Suprapubic skin (tissue), 4 donors: ENCODE measurements around the gene FFAR4. TPM values are rescaled to one million over a fixed set of nuclear protein-coding genes. Genes with fewer than 3 reads are reported as not detected.

Experiments
- DNase-seq, 2 donors: peaks; one replicate each; pipeline ENCODE4 v3.0.0-alpha.2; 2019; ENCODE audit warnings: low spot score in 2 of 2
- H3K27ac ChIP-seq: fragments of 200-600 bp; sonication (generic); one replicate; pipeline ENCODE4 v1.5.1; 2019
- H3K27me3 ChIP-seq: fragments of 200-600 bp; sonication (generic); one replicate; pipeline ENCODE4 v1.5.1; 2019
- H3K36me3 ChIP-seq: fragments of 200-600 bp; sonication (generic); one replicate; pipeline ENCODE4 v1.5.1; 2019
- H3K4me1 ChIP-seq: fragments of 200-600 bp; sonication (generic); one replicate; pipeline ENCODE4 v1.5.1; 2019
- H3K4me3 ChIP-seq: fragments of 200-600 bp; sonication (generic); one replicate; pipeline ENCODE4 v1.5.1; 2019; ENCODE audit warnings: mild to moderate bottlenecking
- H3K9me3 ChIP-seq: fragments of 200-600 bp; sonication (generic); one replicate; pipeline ENCODE4 v1.5.1; 2019
- EP300 ChIP-seq: sonication (generic); formaldehyde crosslinking; IDR thresholded peaks from one replicate; pipeline ENCODE4 v1.6.1; 2017; ENCODE audit warnings: antibody characterized with exemption
- POLR2A ChIP-seq, 2 donors: fragments of 450-650 bp; IDR thresholded peaks; one replicate each; pipeline ENCODE4 v1.6.1; 2017; ENCODE audit warnings: antibody characterized with exemption in 2 of 2, mild to moderate bottlenecking in 2 of 2, moderate library complexity in 2 of 2
- POLR2AphosphoS5 ChIP-seq, 3 donors: sonication (generic); formaldehyde crosslinking; IDR thresholded peaks; one replicate each; pipeline ENCODE4 v1.6.1; 2017; ENCODE audit warnings: antibody characterized with exemption in 3 of 3
- WGBS: methylation state at CpG from one replicate; pipeline ENCODE4 v1.1.5; 2018; 5-methylcytosine and 5-hydroxymethylcytosine counted together
- total RNA-seq, 4 donors: library from RNA; depleted of rRNA; stranded (reverse); fragments of >200 nt; gene quantifications; one replicate each; pipeline ENCODE4 v1.1.0, GENCODE V29; 2016
- TF ChIP-seq, protein P1 (sequence below), 2 donors: fragments of 200-600 bp in 1 of 2; fragments of 450-650 bp in 1 of 2; sonication (generic) in 1 of 2; IDR thresholded peaks; one replicate each; pipeline ENCODE4 v1.5.1; 2016 to 2019; ENCODE audit warnings: antibody characterized with exemption in 2 of 2, mild to moderate bottlenecking in 1 of 2, moderate library complexity in 1 of 2

The FFAR4 gene
- total RNA-seq, 4 donors from 2014 or later = 0.36 to 1.3 (median 0.77) TPM

DNA sequence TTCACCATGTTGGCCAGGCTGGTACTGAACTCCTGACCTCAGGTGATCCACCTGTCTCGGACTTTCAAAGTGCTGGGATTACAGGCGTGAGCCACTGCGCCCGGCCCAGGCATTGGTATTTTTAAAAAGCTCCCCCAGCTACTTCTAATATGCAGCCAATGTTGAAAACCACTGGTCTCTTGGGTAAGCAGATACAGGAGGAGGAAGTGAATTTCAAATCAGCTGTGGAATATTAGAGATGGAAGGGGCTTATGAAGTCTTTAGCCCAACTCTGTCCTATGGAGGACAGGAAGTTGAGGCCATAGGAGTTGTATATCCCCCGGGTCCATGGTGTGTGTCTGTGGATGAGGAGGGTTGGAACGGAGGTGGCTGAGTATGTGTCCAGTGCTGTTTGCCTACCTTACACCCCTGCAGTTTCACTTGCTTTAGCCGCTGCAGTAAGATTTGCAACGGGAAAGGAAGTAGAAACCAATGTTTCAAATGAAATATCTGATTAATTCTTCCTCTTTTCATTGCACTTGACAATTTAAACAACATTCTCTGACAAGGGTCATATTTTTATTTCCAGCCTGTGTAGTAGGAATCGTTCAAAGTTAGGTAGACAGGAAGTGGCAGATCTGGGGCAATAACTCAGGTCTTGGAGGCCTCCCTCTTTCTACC is 49.2 kb downstream of the FFAR4 start:
- no peak for DNase-seq
- no peaks in the 10 kb centered on the region for H3K36me3 ChIP-seq
- TF ChIP-seq EP300 = no peak
- no peak for TF ChIP-seq POLR2A (IDR thresholded peaks at IDR 0.05)
- no peak for TF ChIP-seq POLR2AphosphoS5 (IDR thresholded peaks at IDR 0.05)
- TF ChIP-seq, protein P1, sequence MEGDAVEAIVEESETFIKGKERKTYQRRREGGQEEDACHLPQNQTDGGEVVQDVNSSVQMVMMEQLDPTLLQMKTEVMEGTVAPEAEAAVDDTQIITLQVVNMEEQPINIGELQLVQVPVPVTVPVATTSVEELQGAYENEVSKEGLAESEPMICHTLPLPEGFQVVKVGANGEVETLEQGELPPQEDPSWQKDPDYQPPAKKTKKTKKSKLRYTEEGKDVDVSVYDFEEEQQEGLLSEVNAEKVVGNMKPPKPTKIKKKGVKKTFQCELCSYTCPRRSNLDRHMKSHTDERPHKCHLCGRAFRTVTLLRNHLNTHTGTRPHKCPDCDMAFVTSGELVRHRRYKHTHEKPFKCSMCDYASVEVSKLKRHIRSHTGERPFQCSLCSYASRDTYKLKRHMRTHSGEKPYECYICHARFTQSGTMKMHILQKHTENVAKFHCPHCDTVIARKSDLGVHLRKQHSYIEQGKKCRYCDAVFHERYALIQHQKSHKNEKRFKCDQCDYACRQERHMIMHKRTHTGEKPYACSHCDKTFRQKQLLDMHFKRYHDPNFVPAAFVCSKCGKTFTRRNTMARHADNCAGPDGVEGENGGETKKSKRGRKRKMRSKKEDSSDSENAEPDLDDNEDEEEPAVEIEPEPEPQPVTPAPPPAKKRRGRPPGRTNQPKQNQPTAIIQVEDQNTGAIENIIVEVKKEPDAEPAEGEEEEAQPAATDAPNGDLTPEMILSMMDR (IDR thresholded peaks at IDR 0.05) = no peak
- no peaks in the 10 kb centered on the region for H3K9me3 ChIP-seq
- H3K27ac ChIP-seq = no peak overlapping the region
- H3K4me3 ChIP-seq = no peak overlapping the region
- H3K4me1 ChIP-seq = no peaks in the 10 kb centered on the region
- 65% methylated on average over 9 of the region's 9 CpGs for WGBS
- H3K27me3 ChIP-seq = no peaks in the 10 kb centered on the region

DNA sequence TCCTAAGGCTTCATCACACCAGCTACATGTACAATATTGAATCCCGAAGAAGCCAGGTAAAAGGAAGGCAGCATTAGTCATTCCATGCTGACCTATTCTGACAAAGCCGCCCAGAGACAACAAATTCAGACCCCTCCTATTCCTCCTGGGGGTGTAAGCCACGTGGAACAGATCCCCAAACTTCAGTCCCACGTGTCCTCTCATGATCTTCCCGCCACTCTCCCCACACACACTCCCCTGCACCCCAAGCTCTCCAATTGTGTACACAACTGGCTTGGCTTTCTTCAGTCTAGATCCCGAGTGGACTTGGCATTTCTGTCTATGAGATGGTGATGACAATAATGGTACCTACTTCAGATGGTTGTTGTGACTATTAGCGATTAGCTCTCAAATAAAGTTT is 54.5 kb downstream of the FFAR4 start:
- no peaks in the 10 kb centered on the region for H3K36me3 ChIP-seq
- no peak overlapping the region for H3K4me3 ChIP-seq
- H3K27me3 ChIP-seq = no peaks in the 10 kb centered on the region
- no peaks in the 10 kb centered on the region for H3K4me1 ChIP-seq
- 77% methylated on average over 7 of the region's 7 CpGs for WGBS
- H3K27ac ChIP-seq = no peak overlapping the region
- TF ChIP-seq POLR2AphosphoS5 (IDR thresholded peaks at IDR 0.05) (no peak), POLR2A (IDR thresholded peaks at IDR 0.05) (no peak), EP300 (no peak)
- TF ChIP-seq, protein P1 (IDR thresholded peaks at IDR 0.05) = no peak
- DNase-seq = no peak
- H3K9me3 ChIP-seq = no peaks in the 10 kb centered on the region

DNA sequence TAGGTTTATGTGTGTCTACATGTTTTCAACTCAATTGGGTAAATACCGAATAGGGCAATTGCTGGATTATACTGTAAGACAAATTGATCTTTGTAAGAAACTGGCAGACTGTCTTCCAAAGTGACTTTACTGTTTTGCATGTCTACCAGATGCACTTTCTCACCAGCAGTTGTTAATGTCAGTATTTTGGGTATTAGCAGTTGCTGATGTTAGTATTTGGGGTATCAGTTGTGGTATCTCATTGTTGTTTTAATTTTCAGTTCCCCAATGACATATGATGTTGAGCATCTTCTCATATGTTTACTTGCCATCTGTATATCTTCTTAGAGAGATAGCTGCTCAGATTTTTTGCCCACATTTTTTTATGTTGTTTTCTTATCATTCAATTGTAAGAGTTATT is 56.5 kb downstream of the FFAR4 start:
- H3K36me3 ChIP-seq = no peaks in the 10 kb centered on the region
- H3K27me3 ChIP-seq = no peaks in the 10 kb centered on the region
- 90% methylated on average over 1 of the region's 1 CpG for WGBS
- no peaks in the 10 kb centered on the region for H3K4me1 ChIP-seq
- no peak overlapping the region for H3K4me3 ChIP-seq
- TF ChIP-seq EP300 = no peak
- TF ChIP-seq POLR2AphosphoS5 (IDR thresholded peaks at IDR 0.05) = no peak
- TF ChIP-seq, protein P1 (IDR thresholded peaks at IDR 0.05) = no peak
- no peak for TF ChIP-seq POLR2A (IDR thresholded peaks at IDR 0.05)
- no peak for DNase-seq
- no peak overlapping the region for H3K27ac ChIP-seq
- H3K9me3 ChIP-seq = no peaks in the 10 kb centered on the region

DNA sequence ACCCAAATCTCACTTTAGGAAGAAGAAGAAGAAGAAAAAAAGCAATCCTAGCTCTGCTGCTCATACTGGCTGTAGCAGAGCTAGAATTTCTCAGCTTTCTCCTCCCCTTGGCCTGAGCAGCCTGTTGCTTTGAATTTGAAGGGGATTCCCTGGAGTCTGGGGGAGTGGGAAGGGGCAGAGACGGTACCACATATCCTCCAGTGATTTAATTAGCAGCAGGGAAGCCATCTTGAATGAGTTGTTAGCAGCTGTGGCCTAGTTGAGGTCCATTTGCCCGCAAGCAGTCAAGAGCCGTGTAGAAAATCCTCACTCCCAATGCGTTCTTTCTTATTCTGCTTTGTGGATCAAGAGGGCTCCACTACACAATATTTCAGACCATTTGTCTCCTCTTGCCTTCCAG is 62.4 kb downstream of the FFAR4 start:
- TF ChIP-seq POLR2AphosphoS5 (IDR thresholded peaks at IDR 0.05) (no peak), POLR2A (IDR thresholded peaks at IDR 0.05) (no peak), EP300 (no peak)
- TF ChIP-seq, protein P1 (IDR thresholded peaks at IDR 0.05) = no peak
- H3K9me3 ChIP-seq = no peaks in the 10 kb centered on the region

DNA sequence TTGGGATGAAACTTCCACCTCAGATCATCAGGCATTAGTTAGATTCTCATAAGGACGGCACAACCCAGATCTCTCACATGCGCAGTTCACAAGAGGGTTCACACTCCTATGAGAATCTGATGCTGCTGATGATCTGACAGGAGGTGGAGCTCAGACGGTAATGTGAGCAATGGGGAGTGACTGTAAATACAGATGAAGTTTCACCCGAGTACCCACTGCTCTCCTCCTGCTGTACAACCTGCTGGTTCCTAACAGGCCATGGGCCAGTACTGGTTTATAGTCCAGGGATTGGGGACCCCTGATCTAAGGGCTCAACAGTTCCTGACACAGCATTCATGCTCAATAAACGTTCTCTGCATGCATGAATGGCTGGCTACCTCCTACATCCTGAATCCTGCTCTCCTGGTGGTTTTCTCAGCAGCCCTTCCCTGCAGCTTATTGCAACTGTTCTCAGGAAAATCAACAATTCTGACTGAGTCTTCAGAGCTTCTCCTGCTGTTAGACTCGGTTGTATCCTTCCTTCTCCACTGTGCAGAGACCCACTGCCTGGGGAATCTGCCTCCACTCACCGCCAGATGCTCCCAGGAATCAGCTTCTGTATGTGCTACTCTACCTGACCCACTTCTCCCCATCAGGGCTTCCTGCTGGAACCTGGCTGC is 63.3 kb downstream of the FFAR4 start:
- H3K36me3 ChIP-seq = no peaks in the 10 kb centered on the region
- TF ChIP-seq POLR2AphosphoS5 (IDR thresholded peaks at IDR 0.05) = no peak
- TF ChIP-seq, protein P1 (IDR thresholded peaks at IDR 0.05) = no peak
- TF ChIP-seq EP300 = no peak
- no peak for TF ChIP-seq POLR2A (IDR thresholded peaks at IDR 0.05)

More for the DNA sequence above, 62.4 kb downstream of the FFAR4 start:
- H3K4me1 ChIP-seq = no peaks in the 10 kb centered on the region
- no peaks in the 10 kb centered on the region for H3K36me3 ChIP-seq
- no peaks in the 10 kb centered on the region for H3K27me3 ChIP-seq
- H3K27ac ChIP-seq = no peak overlapping the region
- 82% methylated on average over 4 of the region's 4 CpGs for WGBS
- no peak for DNase-seq
- H3K4me3 ChIP-seq = no peak overlapping the region

More for the DNA sequence above, 63.3 kb downstream of the FFAR4 start:
- no peak for DNase-seq
- H3K27me3 ChIP-seq = no peaks in the 10 kb centered on the region
- H3K27ac ChIP-seq = no peak overlapping the region
- 66% methylated on average over 6 of the region's 7 CpGs for WGBS
- H3K4me3 ChIP-seq = no peak overlapping the region
- no peaks in the 10 kb centered on the region for H3K4me1 ChIP-seq
- H3K9me3 ChIP-seq = no peaks in the 10 kb centered on the region
